ENCODE data around the gene GCHFR.

DNA sequence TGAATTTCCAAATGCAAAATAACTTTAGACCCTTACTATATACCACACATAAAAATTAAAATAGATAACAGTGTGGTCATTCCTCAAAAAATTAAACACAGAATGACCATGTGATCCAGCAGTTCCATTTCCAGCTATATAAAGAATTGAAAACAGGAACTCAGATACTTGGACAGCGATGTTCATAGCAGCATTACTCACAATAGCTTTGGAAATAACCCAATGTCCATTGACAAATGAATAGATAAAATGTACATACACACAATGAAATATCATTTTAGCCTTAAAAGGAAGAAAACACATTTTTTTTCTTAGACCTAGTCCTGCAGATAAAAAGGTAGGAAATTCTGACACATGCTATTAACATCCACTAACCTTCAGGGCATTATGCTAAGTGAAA is 42.2 kb upstream of the GCHFR start:
- TF ChIP-seq, protein P1, sequence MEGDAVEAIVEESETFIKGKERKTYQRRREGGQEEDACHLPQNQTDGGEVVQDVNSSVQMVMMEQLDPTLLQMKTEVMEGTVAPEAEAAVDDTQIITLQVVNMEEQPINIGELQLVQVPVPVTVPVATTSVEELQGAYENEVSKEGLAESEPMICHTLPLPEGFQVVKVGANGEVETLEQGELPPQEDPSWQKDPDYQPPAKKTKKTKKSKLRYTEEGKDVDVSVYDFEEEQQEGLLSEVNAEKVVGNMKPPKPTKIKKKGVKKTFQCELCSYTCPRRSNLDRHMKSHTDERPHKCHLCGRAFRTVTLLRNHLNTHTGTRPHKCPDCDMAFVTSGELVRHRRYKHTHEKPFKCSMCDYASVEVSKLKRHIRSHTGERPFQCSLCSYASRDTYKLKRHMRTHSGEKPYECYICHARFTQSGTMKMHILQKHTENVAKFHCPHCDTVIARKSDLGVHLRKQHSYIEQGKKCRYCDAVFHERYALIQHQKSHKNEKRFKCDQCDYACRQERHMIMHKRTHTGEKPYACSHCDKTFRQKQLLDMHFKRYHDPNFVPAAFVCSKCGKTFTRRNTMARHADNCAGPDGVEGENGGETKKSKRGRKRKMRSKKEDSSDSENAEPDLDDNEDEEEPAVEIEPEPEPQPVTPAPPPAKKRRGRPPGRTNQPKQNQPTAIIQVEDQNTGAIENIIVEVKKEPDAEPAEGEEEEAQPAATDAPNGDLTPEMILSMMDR (IDR thresholded peaks at IDR 0.05; ENCODE audit: insufficient read depth, low read length), result no peak
- TF ChIP-seq, protein P2, sequence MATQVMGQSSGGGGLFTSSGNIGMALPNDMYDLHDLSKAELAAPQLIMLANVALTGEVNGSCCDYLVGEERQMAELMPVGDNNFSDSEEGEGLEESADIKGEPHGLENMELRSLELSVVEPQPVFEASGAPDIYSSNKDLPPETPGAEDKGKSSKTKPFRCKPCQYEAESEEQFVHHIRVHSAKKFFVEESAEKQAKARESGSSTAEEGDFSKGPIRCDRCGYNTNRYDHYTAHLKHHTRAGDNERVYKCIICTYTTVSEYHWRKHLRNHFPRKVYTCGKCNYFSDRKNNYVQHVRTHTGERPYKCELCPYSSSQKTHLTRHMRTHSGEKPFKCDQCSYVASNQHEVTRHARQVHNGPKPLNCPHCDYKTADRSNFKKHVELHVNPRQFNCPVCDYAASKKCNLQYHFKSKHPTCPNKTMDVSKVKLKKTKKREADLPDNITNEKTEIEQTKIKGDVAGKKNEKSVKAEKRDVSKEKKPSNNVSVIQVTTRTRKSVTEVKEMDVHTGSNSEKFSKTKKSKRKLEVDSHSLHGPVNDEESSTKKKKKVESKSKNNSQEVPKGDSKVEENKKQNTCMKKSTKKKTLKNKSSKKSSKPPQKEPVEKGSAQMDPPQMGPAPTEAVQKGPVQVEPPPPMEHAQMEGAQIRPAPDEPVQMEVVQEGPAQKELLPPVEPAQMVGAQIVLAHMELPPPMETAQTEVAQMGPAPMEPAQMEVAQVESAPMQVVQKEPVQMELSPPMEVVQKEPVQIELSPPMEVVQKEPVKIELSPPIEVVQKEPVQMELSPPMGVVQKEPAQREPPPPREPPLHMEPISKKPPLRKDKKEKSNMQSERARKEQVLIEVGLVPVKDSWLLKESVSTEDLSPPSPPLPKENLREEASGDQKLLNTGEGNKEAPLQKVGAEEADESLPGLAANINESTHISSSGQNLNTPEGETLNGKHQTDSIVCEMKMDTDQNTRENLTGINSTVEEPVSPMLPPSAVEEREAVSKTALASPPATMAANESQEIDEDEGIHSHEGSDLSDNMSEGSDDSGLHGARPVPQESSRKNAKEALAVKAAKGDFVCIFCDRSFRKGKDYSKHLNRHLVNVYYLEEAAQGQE (IDR thresholded peaks at IDR 0.05; ENCODE audit: insufficient replicate concordance, low read depth), result no peak
- TF ChIP-seq POLR2AphosphoS5 (IDR thresholded peaks at IDR 0.05; ENCODE audit: low read depth) (no peak), SPI1 (IDR thresholded peaks at IDR 0.05; ENCODE audit: borderline replicate concordance, low read depth) (no peak), GABPA (IDR thresholded peaks at IDR 0.05; ENCODE audit: low read depth) (no peak)

Data from HL-60 (cell line).